ENCODE results near the gene NSF.
"Not testable (repeated sequence)": the region's sequence is repeated elsewhere in the genome, so short reads cannot be mapped to it uniquely, and the experiment has no call there.

NSF gene

GRCh38 chr17:46683653-46684052, 93.2 kb downstream of the NSF start:
- H3K27ac ChIP-seq; DNase-seq (ENCODE audit: low spot score); H3K4me3 ChIP-seq: not testable (repeated sequence)

GRCh38 chr17:46685284-46685683, 94.8 kb downstream of the NSF start:
- not testable (repeated sequence) for DNase-seq (ENCODE audit: low spot score); H3K27ac ChIP-seq

GRCh38 chr17:46692196-46692595, 101.7 kb downstream of the NSF start:
- not testable (repeated sequence) for H3K27ac ChIP-seq; DNase-seq (ENCODE audit: low spot score); H3K4me3 ChIP-seq

More at GRCh38 chr17:46685284-46685683, 94.8 kb downstream of the NSF start:
- H3K4me3 ChIP-seq, result not testable (repeated sequence)

- DNase-seq (ENCODE audit: low spot score); H3K27ac ChIP-seq; H3K4me3 ChIP-seq: not testable (repeated sequence)
Measured at GRCh38 chr17:46693283-46693682, 102.8 kb downstream of the NSF start.

GRCh38 chr17:46696522-46696921, 106.1 kb downstream of the NSF start:
- DNase-seq (ENCODE audit: low spot score); H3K27ac ChIP-seq; H3K4me3 ChIP-seq: not testable (repeated sequence)

GRCh38 chr17:46699014-46699413, 108.5 kb downstream of the NSF start:
- not testable (repeated sequence) for H3K27ac ChIP-seq; H3K4me3 ChIP-seq; DNase-seq (ENCODE audit: low spot score)

- no peak overlapping the region for H3K4me3 ChIP-seq
- no peak overlapping the region for H3K27ac ChIP-seq
- no peak for DNase-seq (ENCODE audit: low spot score)
- no peak for TF ChIP-seq CTCF (IDR thresholded peaks at IDR 0.05)
Measured at GRCh38 chr17:46717999-46718398, 127.5 kb downstream of the NSF start.

- TF ChIP-seq CTCF (IDR thresholded peaks at IDR 0.05), result no peak
- Histone ChIP-seq H3K4me3 (no peak overlapping the region), H3K27ac (no peak overlapping the region)
- DNase-seq (ENCODE audit: low spot score), result no peak
Measured at GRCh38 chr17:46719891-46720290, 129.4 kb downstream of the NSF start.

GRCh38 chr17:46720408-46720807, 129.9 kb downstream of the NSF start:
- no peak overlapping the region for H3K4me3 ChIP-seq
- TF ChIP-seq CTCF (IDR thresholded peaks at IDR 0.05), result no peak
- no peak for DNase-seq (ENCODE audit: low spot score)
- no peak overlapping the region for H3K27ac ChIP-seq

GRCh38 chr17:46722662-46723285, 132.3 kb downstream of the NSF start:
- TF ChIP-seq CTCF (IDR thresholded peaks at IDR 0.05), result no peak
- DNase-seq (ENCODE audit: low spot score), result no peak
- Histone ChIP-seq H3K4me3 (no peak overlapping the region), H3K27ac (no peak overlapping the region)
